ENCODE measurements around the gene NOTCH1.

DNA sequence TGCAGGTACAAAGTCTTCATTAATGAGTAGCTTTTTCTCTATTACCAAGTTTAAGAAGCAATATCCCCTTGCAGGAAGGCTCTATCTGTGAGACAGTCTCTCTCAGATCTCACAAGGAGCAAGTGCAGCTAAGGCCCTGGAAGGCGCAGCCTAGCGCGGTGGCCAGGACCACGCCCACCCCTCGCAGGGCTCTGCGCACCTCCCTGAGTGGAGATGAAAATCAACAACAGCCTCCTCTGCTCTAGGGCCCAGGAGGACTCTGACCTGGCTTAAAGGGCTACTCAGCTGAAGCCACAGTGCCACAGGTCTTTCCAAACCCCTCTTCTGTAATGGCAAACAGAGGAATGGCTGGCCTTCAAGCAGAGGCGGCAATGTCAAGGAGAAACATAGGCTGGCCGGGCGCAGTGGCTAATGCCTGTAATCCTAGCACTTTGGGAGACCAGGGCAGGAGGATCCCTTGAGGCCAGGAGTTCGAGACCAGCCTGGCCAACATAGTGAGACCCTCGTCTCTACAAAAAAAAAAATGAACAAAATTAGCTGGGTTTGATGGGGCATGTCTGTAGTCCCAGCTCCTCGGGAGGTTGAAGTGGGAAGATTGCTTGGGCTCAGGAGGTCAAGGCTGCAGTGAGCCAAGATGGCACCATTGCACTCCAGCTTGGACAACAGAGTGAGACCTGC, 74.9 kb downstream of the NOTCH1 start:
- TF ChIP-seq, protein P1, sequence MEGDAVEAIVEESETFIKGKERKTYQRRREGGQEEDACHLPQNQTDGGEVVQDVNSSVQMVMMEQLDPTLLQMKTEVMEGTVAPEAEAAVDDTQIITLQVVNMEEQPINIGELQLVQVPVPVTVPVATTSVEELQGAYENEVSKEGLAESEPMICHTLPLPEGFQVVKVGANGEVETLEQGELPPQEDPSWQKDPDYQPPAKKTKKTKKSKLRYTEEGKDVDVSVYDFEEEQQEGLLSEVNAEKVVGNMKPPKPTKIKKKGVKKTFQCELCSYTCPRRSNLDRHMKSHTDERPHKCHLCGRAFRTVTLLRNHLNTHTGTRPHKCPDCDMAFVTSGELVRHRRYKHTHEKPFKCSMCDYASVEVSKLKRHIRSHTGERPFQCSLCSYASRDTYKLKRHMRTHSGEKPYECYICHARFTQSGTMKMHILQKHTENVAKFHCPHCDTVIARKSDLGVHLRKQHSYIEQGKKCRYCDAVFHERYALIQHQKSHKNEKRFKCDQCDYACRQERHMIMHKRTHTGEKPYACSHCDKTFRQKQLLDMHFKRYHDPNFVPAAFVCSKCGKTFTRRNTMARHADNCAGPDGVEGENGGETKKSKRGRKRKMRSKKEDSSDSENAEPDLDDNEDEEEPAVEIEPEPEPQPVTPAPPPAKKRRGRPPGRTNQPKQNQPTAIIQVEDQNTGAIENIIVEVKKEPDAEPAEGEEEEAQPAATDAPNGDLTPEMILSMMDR (conservative IDR thresholded peaks at IDR 0.05; ENCODE audit: low read length), result no peak
- TF ChIP-seq EZH2phosphoT487 (IDR thresholded peaks at IDR 0.05; ENCODE audit: borderline replicate concordance, low read depth, low read length), result no peak
